ENCODE measurements around the gene CDC42EP1.
"Not testable (repeated sequence)": the region's sequence is repeated elsewhere in the genome, so short reads cannot be mapped to it uniquely, and the experiment has no call there.

The CDC42EP1 gene

DNA sequence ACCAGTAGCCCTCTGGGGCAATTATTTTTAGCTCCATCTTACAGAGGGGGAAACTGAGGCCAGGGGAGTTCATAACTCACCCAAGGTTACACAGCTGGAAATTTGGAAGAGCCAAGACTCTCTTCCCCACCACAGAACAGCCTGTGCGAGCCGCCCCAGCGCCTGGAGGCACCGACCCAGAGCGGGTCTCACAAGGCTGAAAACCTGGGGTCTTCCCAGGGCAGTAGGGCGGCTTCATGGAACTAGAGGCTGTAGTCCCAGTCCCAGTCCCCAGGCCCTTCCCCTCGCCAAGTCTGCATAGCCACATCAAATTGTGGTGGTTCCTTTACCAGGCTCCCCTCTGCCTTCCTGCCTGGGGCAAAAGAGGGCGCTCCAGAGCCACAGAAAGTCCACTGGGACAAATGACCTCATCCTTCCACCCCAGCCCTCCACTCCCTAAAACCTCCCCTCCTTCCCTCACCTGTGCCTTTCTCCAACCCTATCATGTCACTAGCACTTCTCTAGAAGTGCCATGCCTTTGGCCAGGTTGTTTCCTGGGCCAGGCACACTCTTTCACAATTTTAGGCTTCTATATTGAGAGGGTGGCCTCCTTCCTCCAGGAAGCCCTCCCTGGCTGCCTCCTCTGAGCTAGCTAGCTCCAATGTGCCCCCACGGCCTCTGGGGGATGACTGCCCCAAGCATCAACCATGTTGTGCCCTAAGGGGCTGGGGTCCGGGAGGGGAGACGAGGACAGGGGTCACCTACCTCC is 15.2 kb upstream of the CDC42EP1 start:
- H3K4me1 ChIP-seq (ENCODE audit: insufficient read depth, low read length), result peaks cover 11% of the 10 kb centered on the region
- H3K4me3 ChIP-seq (ENCODE audit: low read length), result peak overlapping the region; percentile 29
- H3K36me3 ChIP-seq (ENCODE audit: insufficient read depth, low read length), result no peaks in the 10 kb centered on the region
- peak overlapping the region; percentile 55 for H2AFZ ChIP-seq (ENCODE audit: low read depth, low read length)
- H3K27me3 ChIP-seq (ENCODE audit: insufficient read depth, low read length), result no peaks in the 10 kb centered on the region
- H3K9me3 ChIP-seq (ENCODE audit: low read length), result no peaks in the 10 kb centered on the region

DNA sequence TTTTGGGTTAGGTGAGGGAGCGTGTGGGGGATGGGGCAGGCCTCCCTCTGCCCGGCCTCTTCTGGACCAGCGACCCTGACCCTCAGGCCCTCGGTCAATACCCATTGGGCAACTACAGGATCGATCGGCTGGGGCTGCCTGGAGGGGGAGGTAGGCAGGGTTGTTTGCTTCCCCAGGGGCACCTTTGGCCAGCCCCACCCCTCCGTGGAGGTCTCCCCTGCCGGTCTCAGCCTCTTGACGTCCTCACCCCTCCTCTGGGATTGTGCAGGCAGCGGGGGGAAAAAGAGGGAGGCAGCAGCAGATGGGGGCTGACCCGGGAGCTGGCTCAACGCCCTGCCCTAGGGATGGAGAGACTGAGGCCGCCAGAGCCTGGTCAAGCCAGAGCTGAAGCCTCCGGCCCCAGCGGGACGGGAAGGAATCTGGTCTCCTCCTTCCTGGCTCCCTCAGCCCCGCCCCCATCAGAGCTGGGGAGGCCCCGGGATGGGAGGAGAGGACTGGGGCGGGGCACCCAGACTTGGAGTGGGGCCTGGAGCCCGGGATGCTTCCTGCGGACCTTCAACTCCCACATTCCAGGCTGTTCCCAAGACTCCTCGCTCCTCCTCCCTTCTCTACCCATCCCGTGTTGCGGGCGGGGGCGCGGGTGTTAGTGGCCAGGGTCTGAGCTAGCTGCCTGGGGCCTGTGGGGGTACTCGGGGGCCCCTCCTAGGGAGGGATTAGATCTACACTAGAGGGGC is 14.4 kb upstream of the CDC42EP1 start:
- peaks cover 11% of the 10 kb centered on the region for H3K4me1 ChIP-seq (ENCODE audit: insufficient read depth, low read length)

DNA sequence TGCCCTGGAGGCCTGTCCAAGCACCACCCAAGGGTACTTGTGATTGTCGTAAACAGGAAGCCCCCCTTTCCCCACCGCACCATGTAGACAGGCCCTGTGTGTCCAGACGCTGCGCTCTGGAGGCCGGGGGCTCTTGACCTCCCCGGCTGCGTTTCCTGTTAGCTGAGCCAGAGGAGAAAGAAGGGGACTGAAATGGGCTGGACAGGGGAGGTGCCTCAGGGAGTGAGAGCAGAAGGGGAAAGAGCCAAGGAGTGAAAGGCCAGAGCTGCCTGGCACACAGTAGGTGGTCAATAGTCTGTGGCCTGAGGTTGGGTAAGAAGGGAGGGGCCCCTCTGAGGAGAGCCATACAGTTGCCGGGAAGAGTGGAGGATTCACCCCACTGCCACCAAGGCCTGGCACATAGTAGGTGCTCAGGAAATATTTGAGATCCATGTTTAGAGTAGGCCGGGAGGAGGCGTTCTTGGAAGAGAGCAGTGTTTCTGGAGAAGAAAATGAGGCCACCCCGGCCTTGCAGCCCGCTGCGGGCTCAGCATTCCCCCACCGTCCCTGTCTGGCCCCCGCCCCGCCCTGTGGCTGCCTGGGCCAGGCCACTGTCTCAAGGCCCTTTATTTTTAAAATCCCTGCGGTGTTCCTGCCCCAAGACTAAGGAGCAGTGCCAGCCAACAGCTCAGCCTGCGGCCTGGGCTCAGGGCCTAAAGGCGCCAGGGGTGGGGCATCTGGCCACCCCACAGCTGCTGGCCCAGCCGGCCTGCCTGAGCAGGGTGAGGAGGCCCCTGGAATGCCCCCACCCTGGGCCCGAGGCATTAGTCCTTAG is 13.6 kb upstream of the CDC42EP1 start:
- Histone ChIP-seq H2AFZ (ENCODE audit: low read depth, low read length) (peak overlapping the region; percentile 55), H3K4me3 (ENCODE audit: low read length) (no peak overlapping the region), H3K9me3 (ENCODE audit: low read length) (no peaks in the 10 kb centered on the region), H3K36me3 (ENCODE audit: insufficient read depth, low read length) (no peaks in the 10 kb centered on the region), H3K4me1 (ENCODE audit: insufficient read depth, low read length) (peaks cover 13% of the 10 kb centered on the region), H3K27me3 (ENCODE audit: insufficient read depth, low read length) (no peaks in the 10 kb centered on the region)

More for the DNA sequence above, 14.4 kb upstream of the CDC42EP1 start:
- no peaks in the 10 kb centered on the region for H3K9me3 ChIP-seq (ENCODE audit: low read length)
- H3K27me3 ChIP-seq (ENCODE audit: insufficient read depth, low read length), result no peaks in the 10 kb centered on the region
- peak overlapping the region; percentile 55 for H2AFZ ChIP-seq (ENCODE audit: low read depth, low read length)
- no peaks in the 10 kb centered on the region for H3K36me3 ChIP-seq (ENCODE audit: insufficient read depth, low read length)
- peak overlapping the region; percentile 29 for H3K4me3 ChIP-seq (ENCODE audit: low read length)

DNA sequence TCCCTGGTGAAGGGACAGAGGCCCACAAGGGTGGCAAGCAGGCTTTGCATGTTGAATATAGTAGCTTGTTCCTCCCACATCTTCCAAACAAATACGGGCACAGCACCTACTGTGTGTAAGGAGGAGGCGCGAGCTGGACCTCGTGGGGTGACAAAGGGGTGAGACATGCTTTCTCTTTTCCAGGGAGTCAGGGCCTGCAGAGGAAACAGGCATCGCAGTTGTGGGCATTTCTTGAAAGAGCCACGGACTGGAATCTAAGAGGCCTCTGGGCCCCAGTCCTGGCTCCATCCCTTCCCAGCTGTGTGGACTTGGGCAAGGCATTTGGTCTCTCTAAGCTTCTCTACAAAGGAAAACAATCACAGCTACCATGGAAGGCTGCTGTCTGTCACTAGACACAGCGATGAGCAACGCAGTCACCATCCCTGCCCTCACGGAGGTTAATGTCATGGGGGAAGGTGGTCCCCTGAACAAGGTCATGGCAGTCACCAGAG is 13.0 kb upstream of the CDC42EP1 start:
- H3K4me1 ChIP-seq (ENCODE audit: insufficient read depth, low read length), result peaks cover 17% of the 10 kb centered on the region
- H3K9me3 ChIP-seq (ENCODE audit: low read length), result no peaks in the 10 kb centered on the region
- H3K27me3 ChIP-seq (ENCODE audit: insufficient read depth, low read length), result no peaks in the 10 kb centered on the region
- H3K36me3 ChIP-seq (ENCODE audit: insufficient read depth, low read length), result no peaks in the 10 kb centered on the region
- H3K4me3 ChIP-seq (ENCODE audit: low read length), result no peak overlapping the region
- H2AFZ ChIP-seq (ENCODE audit: low read depth, low read length), result no peak overlapping the region

DNA sequence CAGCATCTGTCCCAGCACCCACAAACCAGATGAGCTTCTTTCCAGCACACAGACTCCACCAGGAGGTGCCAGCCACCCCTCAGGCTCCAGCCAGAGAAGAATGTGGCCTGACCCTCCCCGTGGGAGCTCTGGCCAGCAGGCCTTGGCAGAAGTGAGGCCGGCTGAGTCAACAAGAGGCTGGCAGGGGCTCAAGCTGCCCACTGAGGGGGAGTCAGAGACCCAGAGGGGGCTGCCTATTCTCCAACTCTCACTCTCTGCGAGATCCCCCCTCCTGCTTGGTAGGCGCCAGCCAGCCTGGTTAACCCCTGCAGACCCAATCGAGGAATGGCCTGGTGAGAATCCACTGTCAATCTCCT is 10.6 kb upstream of the CDC42EP1 start:
- Histone ChIP-seq H3K9me3 (ENCODE audit: low read length) (no peaks in the 10 kb centered on the region), H3K27me3 (ENCODE audit: insufficient read depth, low read length) (no peaks in the 10 kb centered on the region), H3K36me3 (ENCODE audit: insufficient read depth, low read length) (no peaks in the 10 kb centered on the region), H3K4me1 (ENCODE audit: insufficient read depth, low read length) (peaks cover 23% of the 10 kb centered on the region), H2AFZ (ENCODE audit: low read depth, low read length) (no peak overlapping the region), H3K4me3 (ENCODE audit: low read length) (no peak overlapping the region)

DNA sequence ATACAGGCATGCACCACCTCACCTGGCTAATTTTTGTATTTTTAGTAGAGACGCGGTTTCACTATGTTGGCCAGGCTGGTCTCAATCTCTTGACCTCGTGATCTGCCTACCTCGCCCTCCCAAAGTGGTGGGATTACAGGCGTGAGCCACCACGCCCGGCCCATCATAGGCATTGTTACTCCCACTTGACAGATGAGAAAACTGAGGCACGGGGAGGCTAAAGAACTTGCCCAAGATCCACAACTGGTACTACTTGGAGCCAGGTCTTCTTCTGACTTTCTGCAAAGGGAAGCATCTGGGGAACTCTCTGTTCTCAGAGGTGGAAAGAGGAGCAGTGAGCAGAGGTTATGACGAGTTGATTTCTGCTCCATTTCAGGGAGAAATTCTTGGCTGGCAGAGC is 9.4 kb upstream of the CDC42EP1 start:
- not testable (repeated sequence) for H2AFZ ChIP-seq (ENCODE audit: low read depth, low read length); H3K9me3 ChIP-seq (ENCODE audit: low read length); H3K36me3 ChIP-seq (ENCODE audit: insufficient read depth, low read length); H3K27me3 ChIP-seq (ENCODE audit: insufficient read depth, low read length); H3K4me3 ChIP-seq (ENCODE audit: low read length)
- peaks cover 17% of the 10 kb centered on the region for H3K4me1 ChIP-seq (ENCODE audit: insufficient read depth, low read length)

DNA sequence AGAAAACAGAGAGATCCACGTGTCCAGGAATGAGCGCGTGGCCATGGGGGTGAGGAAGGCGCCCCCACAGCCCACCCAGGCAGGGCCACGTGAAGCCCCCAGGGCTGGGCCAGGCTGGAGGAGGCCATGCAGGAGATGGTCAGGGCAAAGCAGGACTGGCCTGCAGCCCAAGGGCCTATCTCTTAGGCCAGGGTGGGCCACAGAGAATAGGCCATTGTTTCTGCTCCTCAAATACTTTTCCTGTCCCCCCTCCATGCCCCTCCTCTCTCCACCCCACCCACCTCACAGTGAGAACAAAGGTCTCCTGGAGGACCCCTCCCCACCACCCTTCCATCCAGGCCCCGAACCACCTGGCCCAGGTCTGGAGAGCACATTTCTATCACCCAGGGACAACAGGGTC is 8.3 kb upstream of the CDC42EP1 start:
- Histone ChIP-seq H3K36me3 (ENCODE audit: insufficient read depth, low read length) (no peaks in the 10 kb centered on the region), H3K9me3 (ENCODE audit: low read length) (no peaks in the 10 kb centered on the region), H3K4me3 (ENCODE audit: low read length) (no peak overlapping the region), H2AFZ (ENCODE audit: low read depth, low read length) (no peak overlapping the region), H3K27me3 (ENCODE audit: insufficient read depth, low read length) (peaks cover 2% of the 10 kb centered on the region), H3K4me1 (ENCODE audit: insufficient read depth, low read length) (peaks cover 17% of the 10 kb centered on the region)

DNA sequence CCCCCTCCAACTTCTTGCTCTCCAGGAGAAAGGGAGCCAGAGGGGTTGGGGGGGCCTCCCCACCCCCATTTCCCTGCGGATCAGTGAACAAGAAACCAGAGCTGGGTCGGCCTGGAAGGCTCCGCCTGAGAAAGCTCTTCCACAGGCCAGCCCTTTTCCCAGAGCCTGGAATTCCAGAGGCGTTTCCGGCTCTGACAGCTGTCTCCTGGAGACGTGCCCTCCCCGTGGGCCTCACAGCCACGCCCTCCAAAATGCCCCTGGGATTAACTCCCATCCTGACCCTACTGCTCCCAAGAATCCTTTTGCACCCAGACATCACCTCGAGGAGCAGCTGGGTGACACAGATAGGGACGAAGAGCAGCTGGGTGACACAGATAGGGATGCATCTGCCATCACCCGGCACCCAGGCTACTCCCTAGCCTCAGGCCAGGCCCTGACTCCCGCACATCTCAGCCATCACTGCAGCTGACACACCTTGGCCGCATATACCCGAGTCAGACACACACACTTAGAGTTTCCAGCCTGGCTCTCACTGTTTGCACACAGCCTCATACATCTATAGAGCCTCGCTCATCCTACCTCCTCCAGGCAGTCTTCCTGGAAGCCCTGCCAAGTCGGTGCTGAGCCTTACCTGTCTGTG is 7.6 kb upstream of the CDC42EP1 start:
- H3K36me3 ChIP-seq (ENCODE audit: insufficient read depth, low read length), result no peaks in the 10 kb centered on the region
- peaks cover 17% of the 10 kb centered on the region for H3K4me1 ChIP-seq (ENCODE audit: insufficient read depth, low read length)
- H3K4me3 ChIP-seq (ENCODE audit: low read length), result no peak overlapping the region
- no peak overlapping the region for H2AFZ ChIP-seq (ENCODE audit: low read depth, low read length)
- H3K9me3 ChIP-seq (ENCODE audit: low read length), result no peaks in the 10 kb centered on the region
- H3K27me3 ChIP-seq (ENCODE audit: insufficient read depth, low read length), result peaks cover 4% of the 10 kb centered on the region

DNA sequence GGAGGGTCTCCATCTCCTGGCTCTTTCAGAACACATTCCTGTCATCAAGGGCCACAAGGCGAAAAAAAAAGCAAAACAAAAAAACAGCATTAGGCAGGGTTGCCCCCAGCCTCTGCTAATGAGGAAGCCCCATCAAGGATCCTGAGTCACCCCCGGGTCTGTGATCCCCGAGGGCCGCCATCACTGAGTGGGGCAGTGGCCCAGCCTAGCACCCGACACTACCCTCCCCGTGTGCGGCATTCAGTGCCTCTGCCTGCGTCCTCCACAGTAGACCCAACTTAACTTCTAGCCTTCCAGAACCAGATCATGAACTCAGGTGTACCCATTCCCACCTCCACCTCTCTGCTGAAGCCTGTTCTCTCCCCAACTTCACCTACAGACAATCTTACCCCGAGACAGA is 6.6 kb upstream of the CDC42EP1 start:
- Histone ChIP-seq H3K36me3 (ENCODE audit: insufficient read depth, low read length) (no peaks in the 10 kb centered on the region), H3K27me3 (ENCODE audit: insufficient read depth, low read length) (peaks cover 4% of the 10 kb centered on the region)

DNA sequence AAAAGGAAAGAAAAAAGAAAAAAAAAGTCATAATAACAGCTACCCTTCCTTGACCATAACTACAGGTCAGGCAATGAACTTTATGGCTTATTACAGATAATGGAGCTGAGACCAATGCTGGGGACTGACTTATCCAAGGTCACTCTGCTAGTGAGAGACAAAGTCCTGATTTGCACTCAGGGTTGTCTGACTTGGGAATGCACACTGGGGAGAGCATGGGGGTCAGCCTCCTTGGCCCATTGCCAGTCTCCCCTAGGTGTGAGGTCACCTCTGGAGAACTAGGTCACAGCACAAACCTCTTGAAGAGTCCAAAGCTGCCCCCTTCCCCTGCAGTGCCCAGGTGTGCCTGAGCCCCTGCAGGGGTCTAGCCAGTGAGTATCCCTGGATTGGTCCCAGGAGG is 5.3 kb upstream of the CDC42EP1 start:
- H3K27me3 ChIP-seq (ENCODE audit: insufficient read depth, low read length), result peaks cover 8% of the 10 kb centered on the region
- H3K36me3 ChIP-seq (ENCODE audit: insufficient read depth, low read length), result no peaks in the 10 kb centered on the region
- peaks cover 17% of the 10 kb centered on the region for H3K4me1 ChIP-seq (ENCODE audit: insufficient read depth, low read length)
- no peak overlapping the region for H2AFZ ChIP-seq (ENCODE audit: low read depth, low read length)
- H3K4me3 ChIP-seq (ENCODE audit: low read length), result no peak overlapping the region
- no peaks in the 10 kb centered on the region for H3K9me3 ChIP-seq (ENCODE audit: low read length)

More for the DNA sequence above, 6.6 kb upstream of the CDC42EP1 start:
- H3K9me3 ChIP-seq (ENCODE audit: low read length), result no peaks in the 10 kb centered on the region
- no peak overlapping the region for H2AFZ ChIP-seq (ENCODE audit: low read depth, low read length)
- H3K4me3 ChIP-seq (ENCODE audit: low read length), result no peak overlapping the region
- H3K4me1 ChIP-seq (ENCODE audit: insufficient read depth, low read length), result peaks cover 17% of the 10 kb centered on the region

DNA sequence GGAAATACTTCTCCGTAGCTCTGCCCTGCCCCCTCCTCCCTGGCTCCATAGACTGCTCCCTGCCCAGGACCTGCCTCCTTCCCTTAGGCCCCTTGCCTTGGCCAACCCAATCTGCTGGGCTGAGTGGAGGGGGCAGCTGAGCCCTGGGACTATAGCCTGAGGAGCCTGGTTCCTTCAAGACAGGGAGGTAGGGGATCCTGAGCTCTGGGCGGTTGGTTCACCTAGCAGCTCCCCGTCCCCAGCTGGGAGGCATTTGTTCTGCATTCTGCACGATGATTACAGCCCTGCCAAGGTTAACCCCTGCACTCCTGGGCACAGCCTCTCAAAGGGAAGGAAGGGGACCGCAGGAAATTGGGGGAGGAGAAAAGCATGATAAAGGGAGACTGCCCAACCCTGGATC is 3.6 kb upstream of the CDC42EP1 start:
- Histone ChIP-seq H3K27me3 (ENCODE audit: insufficient read depth, low read length) (peaks cover 8% of the 10 kb centered on the region), H3K9me3 (ENCODE audit: low read length) (no peaks in the 10 kb centered on the region), H3K4me1 (ENCODE audit: insufficient read depth, low read length) (peaks cover 20% of the 10 kb centered on the region), H3K36me3 (ENCODE audit: insufficient read depth, low read length) (no peaks in the 10 kb centered on the region), H3K4me3 (ENCODE audit: low read length) (no peak overlapping the region), H2AFZ (ENCODE audit: low read depth, low read length) (no peak overlapping the region)

DNA sequence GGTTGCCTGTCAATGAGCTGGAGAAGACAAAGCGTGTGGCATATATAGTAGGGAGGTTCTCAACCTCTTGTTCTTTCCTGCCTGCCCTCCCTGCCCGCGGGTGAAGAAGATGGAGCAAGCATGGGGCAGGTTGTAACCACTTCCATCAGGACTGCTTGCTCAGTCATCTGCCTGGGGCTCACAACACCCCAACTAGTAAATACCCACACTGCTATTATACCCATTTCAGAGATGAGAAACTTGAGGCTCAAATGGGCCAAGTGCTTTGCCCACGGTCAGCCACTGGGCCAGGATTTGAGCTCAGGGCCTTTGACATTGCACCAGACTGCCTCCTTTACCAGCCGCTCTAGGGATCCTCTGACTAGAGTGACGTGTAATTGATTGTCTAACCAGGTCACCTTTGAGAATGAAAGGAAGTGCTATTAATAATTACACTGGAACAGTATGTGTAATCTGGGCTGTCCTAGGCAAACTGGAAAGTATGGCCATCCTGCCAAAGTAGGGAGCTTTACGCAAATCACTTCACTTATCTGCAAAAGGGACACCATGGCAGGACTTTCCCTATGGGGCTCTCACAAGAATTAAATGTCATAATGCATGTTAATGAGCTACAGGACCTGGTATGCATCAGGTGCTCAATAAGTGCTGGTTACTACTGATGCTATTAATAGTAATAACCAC is 2.8 kb upstream of the CDC42EP1 start:
- no peak overlapping the region for H2AFZ ChIP-seq (ENCODE audit: low read depth, low read length)
- no peaks in the 10 kb centered on the region for H3K36me3 ChIP-seq (ENCODE audit: insufficient read depth, low read length)
- H3K9me3 ChIP-seq (ENCODE audit: low read length), result no peaks in the 10 kb centered on the region
- no peak overlapping the region for H3K4me3 ChIP-seq (ENCODE audit: low read length)
- H3K27me3 ChIP-seq (ENCODE audit: insufficient read depth, low read length), result peaks cover 8% of the 10 kb centered on the region
- peaks cover 16% of the 10 kb centered on the region for H3K4me1 ChIP-seq (ENCODE audit: insufficient read depth, low read length)

Data from neuron (in vitro differentiated cells).